ENCODE data around the gene SRPK3. TPM values are rescaled to one million over a fixed set of nuclear protein-coding genes. Genes with fewer than 3 reads are reported as not detected.

Gene SRPK3
- total and polyA plus RNA-seq, 2 donors (not counting 3 experiments of a cell fraction or from before 2014, with no cell fraction given): 0.25 to 0.40 TPM

DNA sequence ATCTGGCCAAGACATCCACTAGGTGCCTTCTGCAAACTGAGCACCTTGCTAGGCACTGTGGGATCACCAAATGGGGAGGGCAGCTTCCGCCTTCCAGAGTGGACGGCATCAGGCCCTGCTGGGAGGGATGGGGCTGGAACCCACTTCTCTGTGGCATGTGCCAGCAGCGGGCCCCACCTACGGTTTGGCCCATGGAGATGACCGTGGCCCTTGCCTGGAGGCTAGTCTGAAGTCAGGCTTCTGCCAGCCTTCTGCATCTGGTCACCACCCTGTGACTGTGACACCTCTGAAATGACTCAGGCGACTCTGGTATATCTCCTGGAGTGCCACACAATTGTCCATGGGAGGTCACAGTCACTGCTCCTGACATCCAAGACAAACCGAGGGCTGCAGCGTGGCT, 20.8 kb downstream of the SRPK3 start:
- POLR2A ChIA-PET: no interaction called here
- BruUV-seq (replicated peaks): no TSS peak
- CTCF ChIA-PET: no interaction called here

More for the DNA sequence above, 20.8 kb downstream of the SRPK3 start:
- Histone ChIP-seq H3K4me2 (ENCODE audit: insufficient read depth, low read length) (no peak overlapping the region), H4K20me1 (replicated peaks; ENCODE audit: control insufficient read depth, extremely low read depth, insufficient read depth, low read length) (no peaks in the 10 kb centered on the region), H3K4me1 (ENCODE audit: control insufficient read depth, extremely low read depth, insufficient read depth, low read length) (no peaks in the 10 kb centered on the region), H3K79me2 (ENCODE audit: control insufficient read depth, insufficient read depth, low read length) (peaks cover 5% of the 10 kb centered on the region), H3K27ac (ENCODE audit: insufficient read depth, low read depth, low read length) (no peak overlapping the region), H3K36me3 (ENCODE audit: control insufficient read depth in 2 of 2, extremely low read depth in 1 of 2, insufficient read depth in 2 of 2, low read length in 2 of 2) (peaks cover 0 to 16% of the 10 kb centered on the region in 2 experiments), H3K4me3 (replicated peaks in 1 of 3; ENCODE audit: insufficient read depth in 1 of 3, low read depth in 1 of 3, low read length in 3 of 3) (no peak overlapping the region), H3K27me3 (ENCODE audit: control insufficient read depth in 2 of 2, insufficient read depth in 2 of 2, low read length in 2 of 2) (no peaks in the 10 kb centered on the region), H3K9me1 (replicated peaks; ENCODE audit: control insufficient read depth, extremely low read depth, insufficient read depth, low read length) (no peaks in the 10 kb centered on the region), H2AFZ (ENCODE audit: low read depth, low read length) (no peak overlapping the region), H3K9ac (replicated peaks; ENCODE audit: extremely low read depth, insufficient read depth, low read length) (no peak overlapping the region), H3K9me3 (replicated peaks; ENCODE audit: control insufficient read depth, insufficient read depth, low read length) (no peaks in the 10 kb centered on the region)
- intact Hi-C loops (cut with micrococcal nuclease): no loop called here
- FAIRE-seq: no peak
- dilution Hi-C loops (cut with MboI; ENCODE audit: extremely low pct_ligation_motif_present, low sequenced_read_pairs): no loop called here
- TF ChIP-seq MYC (IDR thresholded peaks at IDR 0.05; ENCODE audit: low read depth, low read length): no peak
- TF ChIP-seq JUN (IDR thresholded peaks at IDR 0.05; ENCODE audit: borderline replicate concordance, insufficient read depth, insufficient read length, low read depth): no peak
- no peak for TF ChIP-seq FOS (IDR thresholded peaks at IDR 0.05; ENCODE audit: borderline replicate concordance, insufficient read depth, low read length)
- TF ChIP-seq, protein P1, sequence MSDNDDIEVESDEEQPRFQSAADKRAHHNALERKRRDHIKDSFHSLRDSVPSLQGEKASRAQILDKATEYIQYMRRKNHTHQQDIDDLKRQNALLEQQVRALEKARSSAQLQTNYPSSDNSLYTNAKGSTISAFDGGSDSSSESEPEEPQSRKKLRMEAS (IDR thresholded peaks at IDR 0.05; ENCODE audit: insufficient read depth, insufficient read length): no peak
- TF ChIP-seq POLR2A (IDR thresholded peaks at IDR 0.05; ENCODE audit: low read depth, low read length): no peak
- no peak for TF ChIP-seq EZH2 (IDR thresholded peaks at IDR 0.05; ENCODE audit: borderline replicate concordance, low read depth, low read length, severe bottlenecking)
- no peak for TF ChIP-seq POLR2AphosphoS5 (IDR thresholded peaks at IDR 0.05; ENCODE audit: insufficient read depth, low read depth, low read length)
- TF ChIP-seq, protein P2, sequence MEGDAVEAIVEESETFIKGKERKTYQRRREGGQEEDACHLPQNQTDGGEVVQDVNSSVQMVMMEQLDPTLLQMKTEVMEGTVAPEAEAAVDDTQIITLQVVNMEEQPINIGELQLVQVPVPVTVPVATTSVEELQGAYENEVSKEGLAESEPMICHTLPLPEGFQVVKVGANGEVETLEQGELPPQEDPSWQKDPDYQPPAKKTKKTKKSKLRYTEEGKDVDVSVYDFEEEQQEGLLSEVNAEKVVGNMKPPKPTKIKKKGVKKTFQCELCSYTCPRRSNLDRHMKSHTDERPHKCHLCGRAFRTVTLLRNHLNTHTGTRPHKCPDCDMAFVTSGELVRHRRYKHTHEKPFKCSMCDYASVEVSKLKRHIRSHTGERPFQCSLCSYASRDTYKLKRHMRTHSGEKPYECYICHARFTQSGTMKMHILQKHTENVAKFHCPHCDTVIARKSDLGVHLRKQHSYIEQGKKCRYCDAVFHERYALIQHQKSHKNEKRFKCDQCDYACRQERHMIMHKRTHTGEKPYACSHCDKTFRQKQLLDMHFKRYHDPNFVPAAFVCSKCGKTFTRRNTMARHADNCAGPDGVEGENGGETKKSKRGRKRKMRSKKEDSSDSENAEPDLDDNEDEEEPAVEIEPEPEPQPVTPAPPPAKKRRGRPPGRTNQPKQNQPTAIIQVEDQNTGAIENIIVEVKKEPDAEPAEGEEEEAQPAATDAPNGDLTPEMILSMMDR (IDR thresholded peaks at IDR 0.05; ENCODE audit: extremely low read depth in 1 of 2, insufficient read depth in 1 of 2, low read depth in 1 of 2, low read length in 2 of 2): no peak
- no peak for TF ChIP-seq GATA2 (IDR thresholded peaks at IDR 0.05; ENCODE audit: insufficient read depth, insufficient read length, low read depth, low read length)
- no peak for DNase-seq (ENCODE audit: low read depth, low spot score)

Measured in endothelial cell of umbilical vein (primary cell).